NCI-H524 (cell line): ENCODE data around the gene PAPSS2.
"Not testable (repeated sequence)": the region's sequence is repeated elsewhere in the genome, so short reads cannot be mapped to it uniquely, and the experiment has no call there.

Experiments
- DNase-seq, 2 experiments: peaks; one replicate each; lab custom pipeline; 2025; lab: John Stamatoyannopoulos, UW

PAPSS2 gene

DNA sequence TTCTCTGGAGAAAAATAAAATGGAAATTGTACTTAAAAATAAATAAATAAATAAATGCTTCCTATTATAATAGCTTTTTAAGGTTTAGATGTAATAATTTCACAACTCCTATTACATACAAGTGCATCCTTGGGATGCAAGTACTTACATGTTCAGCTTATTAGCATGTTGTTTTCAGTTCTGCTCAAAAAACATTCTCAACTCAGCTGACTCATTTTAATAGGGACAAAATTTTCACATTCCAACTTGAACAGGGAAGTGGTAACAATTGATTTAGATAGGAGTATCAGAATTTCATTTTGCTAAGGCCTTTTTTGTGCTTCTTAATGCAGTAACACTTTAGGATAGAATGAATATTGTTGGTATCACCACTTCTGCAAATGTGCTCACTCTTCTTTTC, 16.7 kb upstream of the PAPSS2 start:
- no peak for DNase-seq

DNA sequence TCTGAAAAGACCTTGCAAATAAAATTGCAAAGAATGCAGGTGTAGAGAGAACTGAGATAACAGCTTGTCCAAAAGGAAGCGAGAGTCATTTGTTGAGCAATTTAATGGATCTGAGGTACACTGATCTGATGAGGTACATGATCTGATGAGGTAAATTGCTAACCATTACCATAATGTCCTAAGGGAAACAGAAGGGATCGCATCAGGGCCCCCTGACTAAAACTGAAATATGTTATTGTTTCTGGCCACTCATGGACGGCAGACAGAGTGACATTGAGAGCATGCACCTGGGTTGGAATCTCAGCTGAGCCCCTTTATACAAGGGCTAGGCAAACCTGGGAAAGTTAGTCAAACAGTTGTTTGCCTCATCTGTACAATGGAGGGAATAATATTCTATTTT, 15.8 kb upstream of the PAPSS2 start:
- no peak for DNase-seq

DNA sequence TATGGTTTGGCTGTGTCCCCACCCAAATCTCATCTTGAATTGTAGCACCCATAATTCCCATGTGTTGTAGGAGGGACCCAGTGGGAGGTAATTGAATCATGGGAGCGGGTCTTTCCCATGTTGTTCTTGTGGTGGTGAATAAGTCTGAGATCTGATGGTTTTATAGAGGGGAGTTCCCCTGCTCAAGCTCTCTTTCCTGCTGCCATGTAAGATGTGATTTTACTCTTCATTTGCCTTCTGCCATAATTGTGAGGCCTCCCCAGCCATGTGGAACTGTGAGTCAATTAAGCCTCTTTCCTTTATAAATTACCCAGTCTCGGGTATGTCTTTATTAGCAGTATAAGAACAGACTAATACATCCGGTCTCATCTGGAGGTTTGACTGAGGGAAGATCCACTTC, 15.2 kb upstream of the PAPSS2 start:
- not testable (repeated sequence) for DNase-seq

DNA sequence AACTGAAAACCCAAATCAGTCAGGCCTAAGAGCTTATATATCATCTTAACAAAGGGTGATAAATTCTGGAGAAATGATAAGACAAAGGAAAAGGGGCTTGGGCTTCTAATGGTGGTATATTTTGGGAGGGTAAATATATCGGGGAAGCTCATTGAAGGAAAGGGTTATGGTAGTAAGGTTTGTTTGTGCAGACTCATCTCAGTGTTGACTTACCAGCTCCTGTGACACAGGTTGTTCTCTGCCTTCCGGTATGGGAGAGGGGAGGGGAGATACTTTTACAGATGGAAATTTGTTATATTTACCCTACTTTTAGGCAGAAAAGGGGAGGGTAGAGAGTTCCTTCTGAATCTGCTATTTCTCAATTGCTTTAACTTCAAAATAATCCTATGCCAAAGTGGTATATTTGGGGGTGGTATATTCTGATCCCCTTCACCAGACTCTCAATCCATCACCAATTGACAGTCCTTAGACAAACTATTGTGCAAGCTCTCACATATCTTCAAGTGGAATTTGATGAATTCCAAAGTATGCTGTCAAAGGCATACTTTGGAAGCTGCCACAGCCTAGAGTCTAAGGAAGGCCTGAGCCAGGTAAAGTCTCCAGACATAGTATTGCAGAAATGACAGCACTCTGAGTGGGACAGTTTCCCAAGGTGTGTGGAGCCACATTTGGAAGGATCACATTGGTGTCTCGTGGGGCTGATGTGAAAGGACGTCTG, 13.3 kb upstream of the PAPSS2 start:
- DNase-seq = no peak

DNA sequence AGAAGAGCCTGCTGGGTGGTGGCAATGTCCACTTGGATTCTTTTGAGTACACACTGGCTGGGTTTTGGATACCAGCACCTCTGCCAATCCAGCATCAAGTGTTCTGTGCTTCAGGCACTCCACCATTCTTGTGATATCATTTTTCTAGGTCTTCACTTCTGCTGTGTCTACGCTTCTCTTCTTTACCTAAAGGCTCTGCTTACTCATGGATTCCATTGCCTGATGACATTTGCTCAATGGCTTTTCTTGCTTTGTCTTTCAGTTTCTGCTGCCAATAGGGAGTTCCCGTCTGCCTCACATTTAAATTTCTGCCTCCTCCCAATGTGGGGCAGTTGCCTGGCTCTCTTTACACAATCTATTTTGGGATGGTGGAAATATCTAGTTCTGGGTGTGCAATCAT, 12.7 kb upstream of the PAPSS2 start:
- DNase-seq = no peak

DNA sequence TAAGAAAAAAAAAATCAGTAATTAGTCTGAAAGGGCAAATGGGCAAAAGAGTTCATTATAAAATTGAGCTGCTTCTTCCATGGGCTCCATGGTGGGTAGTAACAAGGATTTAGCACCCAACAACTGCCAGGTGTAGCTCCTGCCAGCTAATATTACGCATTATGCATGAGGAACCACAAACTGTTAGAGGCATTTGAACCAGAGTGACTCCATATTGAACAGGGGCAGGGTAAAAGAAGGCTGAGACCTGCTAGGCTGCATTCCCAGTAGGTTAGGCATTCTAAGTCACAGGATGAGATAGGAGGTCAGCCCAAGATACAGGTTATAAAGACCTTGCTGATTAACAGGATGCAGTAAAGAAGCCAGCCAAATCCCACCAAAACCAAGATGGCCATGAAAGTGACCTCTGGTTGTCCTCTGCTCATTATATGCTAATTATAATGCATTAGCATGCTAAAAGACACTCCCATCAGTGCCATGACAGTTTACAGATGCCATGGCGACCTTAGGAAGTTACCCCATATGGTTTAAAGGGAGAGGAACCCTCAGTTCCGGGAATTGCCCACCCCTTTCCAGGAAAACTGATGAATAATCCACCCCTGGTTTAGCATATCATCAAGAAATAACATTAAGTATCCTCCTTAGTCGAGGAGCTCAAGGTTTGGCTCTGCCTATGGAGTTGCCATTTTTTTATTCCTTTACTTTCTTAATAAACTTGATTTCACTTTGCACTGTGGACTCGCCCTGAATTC, 8.7 kb upstream of the PAPSS2 start:
- DNase-seq = no peak

DNA sequence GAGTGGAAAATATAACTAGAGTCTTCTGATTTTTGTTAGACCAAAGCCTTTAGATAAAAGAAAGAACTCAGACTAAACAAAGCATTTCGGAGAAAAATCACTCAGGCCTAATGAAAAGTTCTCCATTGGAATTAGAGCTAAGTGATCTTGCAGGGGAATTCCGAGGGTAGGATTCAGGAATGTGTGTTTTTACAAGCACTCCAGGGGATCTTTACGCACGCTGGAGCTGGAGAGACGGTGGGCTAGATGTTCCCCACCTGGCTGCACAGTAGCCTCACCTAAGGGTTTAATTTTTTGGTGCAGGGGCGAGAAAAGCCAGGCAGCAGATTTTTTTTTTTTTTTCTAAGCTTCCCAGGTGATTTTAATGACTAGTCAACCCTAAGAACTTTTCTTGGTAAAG, 7.9 kb upstream of the PAPSS2 start:
- DNase-seq = no peak

DNA sequence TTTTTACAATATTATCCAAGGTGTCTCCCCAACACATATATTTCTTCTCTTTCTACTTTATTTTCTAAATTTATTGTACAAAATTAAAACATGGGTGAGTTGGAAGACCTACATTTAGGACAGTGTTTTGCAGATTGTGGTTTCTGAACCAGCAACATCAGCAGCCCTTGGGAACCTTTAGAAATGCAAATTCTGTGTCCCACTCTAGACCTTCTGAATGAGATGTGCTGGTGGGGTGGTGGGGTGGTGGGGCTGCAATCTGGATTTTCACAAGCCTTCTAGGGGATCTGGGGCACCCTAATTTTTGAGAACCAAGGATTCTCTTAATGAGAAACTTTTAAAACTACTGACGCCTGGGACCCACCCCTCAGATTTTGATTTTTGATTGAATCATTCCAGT, 7.4 kb upstream of the PAPSS2 start:
- DNase-seq = no peak

DNA sequence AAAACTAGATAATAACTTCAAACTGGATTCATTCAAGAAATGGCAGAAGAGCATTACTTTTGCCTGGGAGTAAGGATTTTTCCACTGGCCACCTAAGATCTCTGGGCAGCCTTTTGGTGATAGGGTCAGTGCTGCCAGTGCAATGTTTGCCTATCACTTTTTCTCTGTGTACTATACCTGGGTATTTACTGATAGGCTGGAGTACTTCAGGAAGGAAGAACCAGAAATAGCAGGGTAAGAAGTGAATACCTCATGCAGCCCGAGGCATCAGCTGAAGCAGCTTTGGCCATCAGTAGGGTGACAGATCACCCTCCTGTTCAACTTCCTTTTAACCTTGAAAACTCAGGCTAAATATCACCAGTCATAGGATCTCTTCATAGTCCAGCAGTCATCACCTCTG, 5.5 kb upstream of the PAPSS2 start:
- DNase-seq = no peak

DNA sequence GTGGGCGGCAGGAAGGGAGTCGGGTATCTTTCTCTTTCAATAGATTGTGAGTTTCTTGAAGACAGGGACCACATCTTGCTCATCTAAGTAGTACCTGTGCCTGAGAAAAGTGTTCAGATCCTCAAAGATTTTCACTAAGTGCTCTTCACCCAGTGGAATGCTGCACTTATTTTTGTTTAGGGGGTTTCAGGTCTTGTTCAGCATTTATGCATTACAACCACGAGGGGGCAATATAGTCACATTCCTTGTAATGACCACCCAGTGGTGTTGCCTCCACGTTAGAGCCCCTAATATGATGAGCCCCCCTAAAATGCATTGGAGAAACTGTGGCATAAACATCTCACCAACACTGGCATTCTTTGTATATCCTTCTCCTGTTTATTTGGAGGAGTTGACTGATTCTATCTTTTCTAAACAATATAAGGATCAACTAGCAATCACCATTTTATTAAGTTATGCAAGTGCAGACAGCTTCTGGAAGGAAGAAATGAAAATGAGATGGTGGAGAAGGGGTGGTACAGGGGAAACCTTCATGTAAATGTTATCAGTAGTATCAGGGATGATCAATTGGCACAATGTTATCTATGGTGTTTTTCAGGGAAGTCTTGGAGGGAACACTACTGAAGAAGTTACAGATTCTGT, 3.1 kb upstream of the PAPSS2 start:
- DNase-seq = peak in 1 of 2 experiments; percentile 18

DNA sequence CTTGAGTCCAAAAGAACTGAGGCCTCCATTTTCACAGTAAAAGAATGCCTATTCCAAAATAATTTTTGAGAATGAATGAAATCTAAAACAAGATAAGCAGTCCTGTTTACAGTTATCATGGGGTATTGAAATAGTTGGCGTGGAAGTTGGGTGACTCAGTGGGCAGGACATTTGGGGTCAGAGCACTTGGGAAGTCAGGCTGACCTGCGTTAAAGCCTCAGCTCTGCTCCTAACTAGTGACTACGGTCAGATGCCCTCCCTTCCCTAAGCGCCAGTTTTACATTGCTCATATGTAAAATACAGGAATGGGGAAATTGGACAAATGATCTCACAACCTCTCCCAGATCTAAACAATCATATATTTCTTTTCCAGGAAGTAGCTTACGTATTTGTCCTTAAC, 2.3 kb upstream of the PAPSS2 start:
- DNase-seq = no peak

DNA sequence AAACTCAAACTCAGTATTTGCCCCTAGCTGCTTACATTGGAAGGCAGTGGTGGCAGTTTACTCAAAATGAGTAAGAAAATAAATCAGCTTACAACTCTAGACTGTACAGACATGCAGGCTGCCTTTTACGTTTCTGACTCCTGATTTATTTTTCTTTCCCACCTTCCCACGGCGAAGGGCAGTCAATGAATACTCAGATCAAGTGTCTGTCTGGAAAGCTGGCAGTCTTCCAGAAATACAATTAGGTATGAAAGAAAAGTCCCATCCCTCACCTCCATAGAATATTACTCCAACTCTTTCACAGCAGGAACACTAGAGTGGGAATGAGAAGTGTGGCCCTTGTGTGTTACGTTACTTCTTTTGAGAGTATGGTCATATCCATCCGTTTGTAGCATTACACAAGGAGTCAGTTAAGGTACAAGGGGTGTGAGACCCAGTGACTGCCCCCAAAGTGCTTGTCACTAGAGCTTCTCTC, 1.3 kb upstream of the PAPSS2 start:
- DNase-seq = peak in 1 of 2 experiments; percentile 0

DNA sequence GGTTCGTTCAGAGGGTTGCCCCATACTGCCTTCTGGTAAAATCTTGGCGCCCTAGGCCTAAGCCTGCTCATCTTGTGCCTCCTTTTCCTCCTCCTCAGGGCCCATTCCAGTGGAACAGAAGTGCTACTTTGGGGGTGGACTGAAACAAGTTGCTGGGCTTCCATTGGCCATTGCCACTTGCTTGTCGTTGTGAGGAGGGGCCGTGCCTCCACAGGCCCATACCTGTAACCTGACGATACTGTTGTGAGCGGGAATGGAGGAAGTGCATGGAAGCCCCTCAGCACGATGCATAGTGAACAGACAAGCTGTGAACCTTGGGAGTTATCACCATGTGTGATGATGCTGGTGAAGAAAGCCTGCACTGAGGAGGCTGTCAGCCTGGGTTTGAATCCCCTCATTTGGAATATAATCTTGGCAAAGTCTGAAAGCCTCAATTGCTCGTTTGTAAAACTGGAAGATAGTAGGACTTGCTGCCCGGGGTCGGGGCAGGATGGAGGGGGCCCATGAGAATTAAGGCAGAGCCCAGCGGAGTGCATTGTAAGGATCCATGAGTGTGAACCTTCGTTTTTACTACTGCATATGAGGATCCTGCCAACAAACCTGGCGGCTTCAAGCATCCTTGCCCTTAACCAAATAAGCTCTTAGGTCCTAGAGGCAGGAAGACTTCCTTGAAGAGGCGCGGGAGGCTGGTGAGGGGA, 671 bp upstream of the PAPSS2 start:
- no peak for DNase-seq

DNA sequence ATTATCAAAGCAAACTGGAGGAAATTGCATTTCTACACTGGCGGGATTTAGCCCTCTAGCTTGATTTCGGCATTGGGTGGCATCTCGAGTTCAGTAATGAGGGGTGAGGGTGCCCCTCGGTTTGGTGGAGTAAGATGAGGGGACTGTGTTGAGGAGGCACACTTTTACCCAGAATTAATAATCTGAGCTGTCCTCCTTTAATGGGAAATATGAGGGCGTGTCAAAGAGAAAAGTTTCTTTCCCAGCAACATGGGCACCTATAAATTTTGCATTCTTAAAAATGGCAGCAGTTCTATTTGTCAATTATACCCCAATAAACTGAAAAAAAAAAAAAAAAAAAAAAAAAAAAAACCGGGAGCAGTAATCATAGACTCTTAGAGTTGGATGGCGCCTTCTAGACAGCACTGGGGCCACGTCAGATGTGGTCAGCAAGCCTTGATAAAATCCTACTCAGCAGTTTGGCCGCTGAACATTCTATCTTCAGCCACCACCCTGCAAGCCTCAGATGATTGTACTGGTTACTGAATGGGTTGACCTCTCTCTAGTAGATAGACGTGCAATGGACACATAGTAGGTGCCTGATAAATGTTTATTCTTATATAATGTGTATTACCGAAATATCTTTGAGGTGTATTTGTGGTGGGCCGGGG, 931 bp downstream of the PAPSS2 start:
- DNase-seq = no peak

DNA sequence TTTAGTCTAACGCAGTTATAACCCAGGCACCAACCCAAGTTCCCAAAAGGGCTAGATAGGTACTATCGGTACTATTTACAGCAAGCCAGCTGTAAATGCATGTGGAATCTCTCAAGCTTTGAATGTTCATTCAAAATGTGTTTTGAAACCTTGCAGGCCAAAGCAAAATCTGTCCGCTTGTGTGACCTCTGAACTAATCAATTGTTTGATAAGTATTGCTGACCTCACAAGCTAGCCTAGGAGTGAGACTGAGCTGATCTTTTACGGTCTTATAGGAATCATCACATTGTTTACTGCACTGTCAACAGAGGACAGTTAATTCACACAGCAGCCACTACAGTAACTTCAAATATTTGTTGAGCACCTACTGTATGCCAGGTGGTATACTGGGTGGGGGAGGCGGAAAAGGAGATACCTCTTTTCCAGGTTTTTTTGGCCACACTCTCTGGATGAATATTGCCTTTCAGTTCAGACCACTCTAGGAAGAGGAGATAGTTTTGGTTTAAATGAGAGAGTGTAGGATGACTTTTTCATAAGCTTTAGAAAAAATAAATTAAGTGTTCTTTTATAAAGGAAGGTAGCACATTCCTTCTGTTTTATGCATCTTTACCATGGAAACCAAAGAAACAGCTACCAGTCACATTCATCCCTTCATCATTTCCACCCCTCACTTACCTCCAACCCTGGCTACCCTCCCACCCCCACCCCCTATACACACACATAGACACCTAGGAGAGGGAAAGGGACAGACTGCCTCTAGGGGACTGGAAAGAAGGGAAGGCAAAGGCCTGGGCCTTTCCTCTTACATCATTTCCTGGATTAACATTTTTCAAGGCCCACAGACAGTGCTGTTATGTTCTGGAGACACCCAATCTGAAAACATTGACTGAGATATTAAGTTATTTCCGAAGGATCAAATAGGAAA, 2.4 kb downstream of the PAPSS2 start:
- no peak for DNase-seq

DNA sequence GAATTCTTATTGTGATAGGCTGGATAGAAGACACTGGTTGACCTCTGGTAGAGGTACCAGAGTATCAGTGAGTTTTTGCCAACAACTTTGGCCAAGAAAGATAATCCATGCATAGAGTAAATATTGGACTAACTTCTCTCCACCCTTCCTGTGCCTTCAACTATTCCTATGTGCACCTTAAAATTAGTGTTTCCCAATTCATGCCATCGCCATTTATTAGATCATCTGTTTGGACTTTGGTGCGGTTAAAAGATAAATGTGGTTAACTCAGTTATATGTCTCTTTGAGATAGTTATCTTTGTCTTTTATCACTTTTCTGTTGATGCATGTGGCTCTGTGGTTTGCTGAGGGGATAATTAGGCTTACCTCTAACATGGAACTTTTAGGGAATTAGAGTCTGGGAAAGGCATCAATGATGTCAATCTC, 4.6 kb downstream of the PAPSS2 start:
- DNase-seq = no peak

DNA sequence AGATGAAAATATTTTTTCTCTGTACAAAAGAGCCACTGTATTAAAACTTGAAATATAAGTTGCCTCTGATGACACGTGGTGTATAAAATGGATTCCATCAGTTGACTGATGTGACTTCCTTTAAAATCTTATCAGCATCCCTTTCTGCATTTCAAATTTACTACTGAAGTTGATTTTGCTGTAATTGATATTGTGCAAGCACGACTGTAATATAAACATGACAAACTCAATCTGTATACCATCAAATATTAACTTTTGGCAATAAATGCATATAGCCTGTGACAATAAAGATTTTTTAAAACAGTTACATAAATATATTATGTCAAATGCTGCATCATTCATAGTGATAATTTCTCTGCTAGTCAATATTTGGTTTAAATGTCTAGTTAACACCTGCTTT, 7.8 kb downstream of the PAPSS2 start:
- no peak for DNase-seq

DNA sequence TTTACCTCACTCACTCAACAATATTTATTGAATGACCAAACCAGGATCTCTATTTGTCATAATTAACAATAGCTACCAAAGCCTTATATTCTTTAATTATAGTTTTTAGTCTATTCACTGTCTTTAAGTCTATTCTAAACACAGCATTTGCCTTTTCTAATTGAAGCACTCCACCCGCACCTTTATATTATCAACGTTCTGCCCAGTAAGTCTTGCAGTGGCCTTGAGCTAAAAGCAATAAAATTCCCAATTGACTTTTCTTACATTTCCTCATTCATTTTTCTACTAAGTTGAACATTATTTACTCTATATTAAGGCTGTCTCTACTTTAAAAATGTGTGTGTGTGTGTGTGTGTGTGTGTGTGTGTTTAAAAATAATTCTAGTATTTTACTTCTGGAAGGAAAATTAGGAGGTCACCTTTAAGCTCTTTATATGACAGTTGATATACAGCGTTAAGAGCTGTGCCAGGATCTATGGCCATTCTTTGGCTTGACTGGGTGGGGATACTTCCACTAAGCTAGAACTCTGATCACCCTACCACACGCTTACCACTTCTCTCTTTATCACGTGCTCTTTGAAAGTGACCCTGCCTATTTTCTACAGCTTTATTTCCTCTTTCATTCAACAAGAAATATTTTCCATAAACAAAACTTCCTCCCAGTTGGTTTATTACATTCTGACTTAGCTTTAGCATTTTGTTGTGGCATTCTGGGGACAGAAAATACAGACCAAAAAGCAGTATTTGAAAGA, 8.8 kb downstream of the PAPSS2 start:
- DNase-seq = no peak

DNA sequence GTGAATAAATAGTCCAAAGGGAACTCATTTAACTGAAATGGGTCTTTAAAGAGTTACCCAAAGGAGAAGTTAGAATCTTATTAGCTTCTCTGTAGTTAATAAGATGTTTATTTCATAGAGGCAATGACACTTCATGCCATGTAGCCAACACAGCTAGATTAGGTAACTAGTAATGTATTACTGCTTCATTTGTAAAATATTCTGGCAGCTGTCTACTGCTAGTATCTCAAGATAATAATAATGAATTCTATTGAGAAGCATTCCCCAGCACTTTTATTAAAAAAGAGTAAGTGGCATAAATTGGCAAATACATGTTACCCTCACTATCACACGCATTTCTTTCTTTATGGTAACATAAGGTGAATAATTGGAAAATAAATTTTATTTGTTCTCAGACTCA, 10.1 kb downstream of the PAPSS2 start:
- no peak for DNase-seq

DNA sequence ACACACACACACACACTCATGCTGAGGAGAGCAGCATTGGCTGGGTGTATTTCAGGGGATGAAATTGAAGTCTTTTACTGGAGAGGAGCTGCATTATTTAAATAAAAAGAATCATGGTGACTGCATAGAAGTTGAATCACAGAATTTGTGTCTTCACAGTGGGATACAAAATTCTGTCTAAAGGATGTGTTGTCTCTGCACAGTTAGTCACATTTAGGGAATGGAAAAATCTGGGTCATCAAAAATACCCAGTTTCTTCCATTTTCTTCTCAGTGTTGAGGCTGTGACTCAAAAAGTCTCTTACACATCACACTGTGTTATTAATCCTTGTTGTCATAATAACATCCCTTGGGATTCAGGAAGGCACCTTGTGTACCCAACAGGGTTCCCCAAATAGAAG, 10.9 kb downstream of the PAPSS2 start:
- DNase-seq = no peak
